GM19023 (cell line): Measurements from ENCODE around the gene COL18A1.

Source experiments
- ATAC-seq: cut with Tn5 transposase; IDR thresholded peaks from one replicate; pipeline ENCODE4 v1.9.1; 2021; ENCODE audit warnings: mild to moderate bottlenecking, moderate library complexity; ENCODE audit not compliant: unreplicated experiment

COL18A1 gene

DNA sequence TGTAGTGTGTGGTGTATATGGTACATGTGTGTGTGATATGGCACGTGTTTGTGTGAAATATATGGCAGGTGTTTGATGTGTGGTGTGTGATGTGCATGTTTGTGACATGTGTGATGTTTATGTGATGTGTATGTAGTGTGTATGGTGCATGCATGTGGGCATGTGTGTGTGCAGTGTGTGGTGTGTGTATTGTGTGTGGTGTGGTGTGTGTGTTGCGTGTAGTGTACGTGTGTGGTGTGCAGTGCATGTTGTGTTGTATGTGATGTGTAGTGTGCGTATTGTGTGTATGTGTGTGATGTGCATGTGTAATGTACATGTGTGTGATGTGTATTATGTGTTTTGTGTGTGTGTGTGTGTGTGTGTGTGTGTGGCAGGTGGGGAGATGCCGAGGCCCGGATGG lies 71.6 kb downstream of the COL18A1 start:
- ATAC-seq = no peak

DNA sequence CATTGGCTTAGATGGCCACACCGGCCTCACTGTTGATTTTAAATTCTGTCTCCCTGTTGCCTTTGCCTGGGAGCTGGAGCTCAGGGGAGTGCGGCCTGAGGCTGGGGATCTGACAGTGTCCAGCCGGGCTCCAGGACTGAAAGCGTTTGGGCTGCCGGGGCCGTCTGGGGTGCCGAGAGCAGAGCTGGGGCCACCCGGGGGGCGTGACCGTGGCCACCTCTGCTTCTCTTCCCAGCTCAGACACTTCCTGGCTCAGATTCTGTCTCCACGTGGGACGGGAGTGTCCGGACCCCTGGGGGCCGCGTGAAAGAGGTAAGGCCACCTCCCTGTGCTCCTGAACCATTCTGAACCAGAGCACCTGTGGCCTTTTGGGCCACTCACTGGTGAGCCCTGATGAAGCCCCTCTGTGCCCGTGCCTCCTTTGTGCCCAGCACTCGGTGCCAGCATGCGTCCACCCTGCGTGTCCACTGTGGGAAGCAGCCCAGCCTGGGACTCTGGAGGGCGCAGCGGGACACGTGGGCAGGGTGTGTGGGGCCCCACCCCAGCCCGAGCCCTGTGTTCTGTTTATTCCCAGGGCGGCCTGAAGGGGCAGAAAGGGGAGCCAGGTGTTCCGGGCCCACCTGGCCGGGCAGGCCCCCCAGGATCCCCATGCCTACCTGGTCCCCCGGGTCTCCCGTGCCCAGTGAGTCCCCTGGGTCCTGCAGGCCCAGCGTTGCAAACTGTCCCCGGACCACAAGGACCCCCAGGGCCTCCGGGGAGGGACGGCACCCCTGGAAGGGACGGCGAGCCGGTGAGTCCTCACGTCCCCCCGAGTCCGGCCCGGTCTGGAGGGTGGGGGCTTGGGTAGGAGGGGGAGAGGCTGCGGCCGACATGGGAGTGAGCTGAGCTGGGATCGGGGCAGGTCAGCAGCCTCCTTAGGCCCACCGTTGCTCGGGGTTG lies 72.5 kb downstream of the COL18A1 start:
- no peak for ATAC-seq

DNA sequence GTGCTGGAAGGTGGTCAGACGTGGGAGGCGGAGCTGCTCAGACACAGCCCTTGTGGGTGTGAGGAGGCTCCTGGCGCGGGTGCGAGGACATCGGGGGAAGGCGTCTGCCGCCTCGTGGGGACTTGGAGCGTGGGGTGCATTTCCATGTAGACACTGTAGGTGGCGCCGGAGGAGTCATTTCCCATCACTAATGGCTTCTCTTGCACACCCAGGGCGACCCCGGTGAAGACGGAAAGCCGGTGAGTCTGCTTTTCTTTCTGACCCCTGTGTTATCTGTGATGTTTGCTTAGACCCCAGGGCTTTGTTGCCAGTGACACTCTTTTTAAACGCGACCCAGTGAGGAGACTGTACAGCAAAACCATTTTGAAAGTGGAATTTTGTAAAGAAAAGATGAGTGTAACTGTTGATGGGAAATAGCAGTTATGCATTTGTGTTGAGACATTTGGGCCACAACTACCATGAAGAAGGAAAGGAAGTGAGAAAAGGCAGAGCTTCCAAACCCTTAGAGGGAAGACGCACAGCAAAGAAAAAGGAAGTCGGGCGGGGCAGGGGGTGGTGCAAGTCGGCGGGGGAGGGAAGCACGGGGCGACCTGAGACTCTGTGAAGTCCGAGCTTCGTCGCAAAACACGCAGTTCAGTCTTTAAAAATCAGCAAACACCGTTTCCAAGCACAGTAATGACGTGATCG lies 73.3 kb downstream of the COL18A1 start:
- ATAC-seq = no peak

DNA sequence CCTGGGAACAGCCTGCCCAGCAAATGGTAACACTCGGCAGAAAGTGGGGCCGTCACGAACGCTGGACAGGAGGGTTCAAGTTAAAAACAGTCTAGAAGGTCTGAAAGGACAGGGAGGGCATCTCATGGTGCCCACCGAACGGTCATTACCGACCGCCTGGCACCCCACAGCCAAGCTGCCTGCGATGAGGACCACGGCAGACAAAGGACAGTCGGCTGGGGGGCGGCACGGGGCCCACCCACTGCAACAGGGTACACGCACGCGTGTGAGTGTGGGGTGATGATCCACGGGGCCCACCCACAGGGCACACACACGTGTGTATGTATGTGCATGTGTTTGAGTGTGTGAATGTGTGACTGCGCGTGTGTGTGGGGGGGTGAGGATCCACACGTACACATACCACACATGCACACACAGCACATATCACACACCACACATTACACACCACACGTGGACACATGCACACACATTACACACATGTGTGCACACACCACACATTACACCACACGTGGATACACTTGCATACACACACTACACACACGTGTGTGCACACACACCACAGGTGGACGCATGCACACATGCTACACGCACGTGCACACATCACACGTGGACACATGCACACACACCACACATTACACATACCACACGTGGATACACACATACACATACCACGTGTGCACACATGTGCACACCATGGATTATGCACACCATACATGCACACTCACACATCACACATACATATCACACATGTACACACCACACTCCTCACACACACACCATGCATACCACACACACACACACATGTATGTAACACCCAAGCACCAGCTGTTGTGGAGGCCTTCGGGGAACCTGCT lies 74.1 kb downstream of the COL18A1 start:
- no peak for ATAC-seq

DNA sequence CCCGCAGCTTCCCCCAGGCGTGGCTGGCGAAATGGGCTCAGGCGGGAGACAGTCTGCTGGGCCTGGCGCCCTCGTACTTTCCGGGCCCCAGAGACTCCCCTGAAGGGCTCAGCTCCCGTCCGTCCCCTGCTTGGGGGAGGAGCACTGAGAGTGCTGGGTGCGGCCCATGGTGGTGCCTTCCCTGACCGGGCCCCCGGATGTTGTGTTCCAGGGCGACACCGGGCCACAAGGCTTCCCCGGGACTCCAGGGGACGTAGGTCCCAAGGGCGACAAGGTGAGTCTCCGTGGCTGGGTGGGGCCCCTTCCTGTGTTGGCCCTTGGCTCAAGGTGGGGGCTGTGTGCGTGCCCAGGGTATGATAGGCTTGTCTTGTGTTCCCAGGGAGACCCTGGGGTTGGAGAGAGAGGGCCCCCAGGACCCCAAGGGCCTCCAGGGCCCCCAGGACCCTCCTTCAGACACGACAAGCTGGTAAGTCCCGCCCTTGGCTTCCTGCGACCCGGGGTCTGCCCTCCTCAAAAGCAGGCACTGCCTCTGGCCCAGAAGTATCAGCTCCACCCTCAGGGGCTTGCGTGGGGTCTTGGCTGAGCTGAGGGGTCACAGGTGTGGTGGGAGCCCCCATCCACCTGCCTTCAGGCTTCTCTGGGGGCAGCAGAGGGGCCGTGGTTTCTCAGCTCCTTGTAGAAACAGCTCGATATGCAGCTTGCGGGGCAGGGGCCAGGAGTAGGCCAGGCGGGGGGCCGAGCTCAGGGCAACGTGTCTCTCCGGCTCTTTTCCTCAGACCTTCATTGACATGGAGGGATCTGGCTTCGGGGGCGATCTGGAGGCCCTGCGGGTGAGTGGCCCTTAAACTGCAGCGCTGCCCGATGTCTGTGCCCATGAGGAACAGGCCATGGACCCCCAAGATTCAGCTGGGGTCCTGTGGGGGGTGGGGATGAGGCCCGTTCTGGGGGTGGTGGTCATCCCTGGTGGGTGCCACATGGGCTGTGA lies 75.0 kb downstream of the COL18A1 start:
- ATAC-seq = no peak

DNA sequence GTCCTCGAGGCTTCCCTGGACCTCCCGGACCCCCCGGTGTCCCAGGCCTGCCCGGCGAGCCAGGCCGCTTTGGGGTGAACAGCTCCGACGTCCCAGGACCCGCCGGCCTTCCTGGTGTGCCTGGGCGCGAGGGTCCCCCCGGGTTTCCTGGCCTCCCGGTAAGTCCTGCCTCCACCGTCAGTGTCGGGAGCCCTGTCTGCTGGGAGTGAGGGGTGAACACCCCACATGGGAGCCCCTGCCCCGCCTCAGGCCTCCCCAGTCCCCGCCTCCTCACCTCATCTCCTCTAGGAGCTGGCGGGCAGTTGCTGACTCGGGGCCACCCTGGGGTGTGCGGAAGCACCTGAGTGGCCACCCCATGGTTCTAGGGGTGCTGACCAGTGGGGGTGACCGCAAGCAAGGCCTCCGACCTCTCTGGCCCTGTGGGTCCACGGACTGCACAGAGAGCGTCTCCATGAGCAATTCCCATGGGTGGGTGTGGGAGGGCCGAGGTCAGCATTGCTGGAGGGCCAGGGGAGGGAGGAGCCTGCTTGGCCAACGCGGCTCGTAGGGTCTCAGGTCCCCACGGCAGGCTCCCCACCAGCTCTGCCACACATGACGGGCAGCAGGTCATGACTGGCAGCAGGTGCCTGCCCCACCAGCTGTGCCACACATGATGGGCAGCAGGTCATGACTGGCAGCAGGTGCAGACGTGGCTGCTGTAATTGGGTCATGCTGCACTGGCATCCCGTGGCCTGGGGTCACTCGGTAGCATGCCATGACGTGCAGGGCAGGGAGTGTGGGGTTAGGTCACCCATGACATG lies 75.9 kb downstream of the COL18A1 start:
- ATAC-seq = no peak

DNA sequence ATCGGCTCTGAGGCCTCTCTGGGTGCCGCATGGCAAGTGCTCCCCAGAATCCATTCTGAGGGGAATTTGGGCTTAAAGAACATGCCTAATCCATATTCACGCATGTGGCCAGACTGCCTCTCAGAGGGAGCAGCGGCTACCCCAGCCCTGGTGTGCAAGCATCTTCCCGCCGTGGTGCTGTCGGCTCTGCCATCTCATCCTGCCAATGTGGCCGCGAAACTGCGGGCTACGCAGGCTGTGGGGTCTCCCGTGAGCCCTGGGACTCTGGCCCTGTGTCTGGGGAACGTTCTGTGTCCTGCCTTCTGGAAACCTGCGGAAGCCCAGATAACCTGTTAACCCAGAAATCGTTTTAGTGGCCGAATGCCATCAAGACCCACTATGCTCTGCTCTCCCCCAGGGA lies 76.6 kb downstream of the COL18A1 start:
- ATAC-seq = no peak

DNA sequence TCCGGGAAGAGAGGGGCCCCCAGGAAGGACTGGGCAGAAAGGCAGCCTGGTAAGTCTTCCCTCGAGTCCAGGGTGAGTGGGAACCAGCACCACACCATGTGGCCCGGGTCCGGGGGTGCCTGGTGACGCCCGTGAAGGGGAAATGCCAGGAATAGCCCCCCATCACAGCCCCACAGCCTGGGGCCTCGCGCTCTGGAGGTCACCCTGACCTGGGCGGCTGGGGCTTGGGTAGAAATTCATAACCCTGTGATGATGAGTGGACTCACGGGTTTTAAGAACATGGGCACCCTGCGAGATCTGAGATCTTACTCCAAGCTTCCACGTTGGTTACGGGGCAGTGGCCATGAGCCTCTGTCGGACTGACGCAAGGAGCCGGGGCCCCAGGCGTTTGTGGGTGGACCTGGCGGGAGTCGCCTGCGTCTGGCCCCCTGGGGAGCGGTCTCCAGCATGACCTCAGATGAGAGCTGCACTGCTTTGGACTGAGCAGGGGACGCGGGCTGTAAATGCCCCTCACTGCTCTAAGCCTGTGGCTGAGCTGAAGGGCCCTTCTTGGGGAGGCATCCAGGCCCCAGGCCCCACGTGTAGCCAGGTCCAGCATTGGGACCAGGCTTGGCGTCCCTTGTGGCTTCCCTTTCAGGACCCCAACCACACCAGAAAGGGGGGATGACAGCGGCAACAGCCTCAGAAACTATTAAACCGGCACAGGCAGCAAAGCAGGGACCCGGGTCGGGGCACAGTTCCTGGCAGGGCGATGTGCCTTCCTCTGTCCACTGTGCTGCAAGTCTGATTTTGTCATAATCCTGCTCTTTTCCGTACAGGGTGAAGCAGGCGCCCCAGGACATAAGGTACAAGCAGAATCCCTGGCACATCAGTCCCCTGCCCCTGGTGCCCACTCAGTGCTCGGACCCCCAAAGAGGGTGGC lies 77.3 kb downstream of the COL18A1 start:
- no peak for ATAC-seq

DNA sequence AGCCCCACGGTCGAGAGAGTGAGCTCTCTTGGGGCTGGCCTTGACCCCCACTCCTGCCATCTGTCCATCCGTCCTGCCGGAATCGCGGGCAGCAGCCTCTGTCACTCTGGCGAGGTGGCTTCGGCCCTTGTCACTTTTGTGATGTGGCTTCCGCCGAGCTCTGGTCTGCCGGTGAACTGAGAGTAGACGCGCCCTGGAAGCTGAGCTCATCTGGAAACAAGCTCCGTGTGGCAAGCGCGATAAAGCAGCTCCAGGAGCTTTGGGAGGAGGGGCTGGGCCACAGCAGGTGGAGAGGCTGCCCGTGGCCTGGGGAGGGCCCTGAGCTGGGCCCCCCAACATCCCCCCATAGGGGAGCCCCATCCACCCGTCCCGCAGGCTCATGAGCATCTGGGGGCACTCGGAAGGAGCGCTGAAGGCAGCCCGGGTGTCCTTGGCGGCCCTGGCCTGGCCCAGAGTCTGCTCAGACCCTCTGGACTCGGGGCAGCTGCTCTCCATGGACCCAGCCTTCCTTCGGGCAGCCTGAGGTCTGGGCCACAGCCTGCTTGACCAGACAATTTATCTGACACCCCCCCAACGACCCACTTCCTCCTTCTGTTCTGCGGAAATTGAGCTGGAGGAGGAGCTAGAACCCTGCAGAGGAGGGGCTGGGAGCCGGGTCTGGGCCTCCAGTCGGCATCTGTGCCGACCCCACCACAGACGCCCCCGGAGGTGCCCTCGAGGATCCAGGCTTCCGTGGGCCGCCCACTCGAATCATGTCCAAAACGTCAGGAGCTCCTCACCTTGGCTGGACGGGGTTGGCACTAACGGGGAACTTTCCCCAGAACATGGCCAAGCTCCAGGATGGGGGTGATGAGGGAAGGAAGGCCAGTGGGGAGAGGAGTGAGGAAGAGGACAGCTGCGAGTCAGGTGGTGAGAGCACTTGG lies 78.2 kb downstream of the COL18A1 start:
- no peak for ATAC-seq

DNA sequence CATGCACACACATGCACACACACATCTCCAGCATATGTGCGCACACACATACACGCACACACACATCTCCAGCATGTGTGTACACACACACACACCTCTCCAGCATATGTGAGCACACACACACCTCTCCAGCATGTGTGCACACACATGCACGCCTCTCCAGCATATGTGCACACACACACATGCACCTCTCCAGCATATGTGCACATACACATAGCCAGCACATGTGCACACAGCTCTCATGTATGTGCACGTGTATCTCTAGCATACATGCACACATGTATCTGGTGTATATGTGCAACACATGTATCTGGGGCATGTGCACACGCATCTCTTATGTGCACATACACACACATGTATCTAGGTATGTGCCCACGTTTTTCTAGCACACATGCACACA lies 79.4 kb downstream of the COL18A1 start:
- no peak for ATAC-seq

DNA sequence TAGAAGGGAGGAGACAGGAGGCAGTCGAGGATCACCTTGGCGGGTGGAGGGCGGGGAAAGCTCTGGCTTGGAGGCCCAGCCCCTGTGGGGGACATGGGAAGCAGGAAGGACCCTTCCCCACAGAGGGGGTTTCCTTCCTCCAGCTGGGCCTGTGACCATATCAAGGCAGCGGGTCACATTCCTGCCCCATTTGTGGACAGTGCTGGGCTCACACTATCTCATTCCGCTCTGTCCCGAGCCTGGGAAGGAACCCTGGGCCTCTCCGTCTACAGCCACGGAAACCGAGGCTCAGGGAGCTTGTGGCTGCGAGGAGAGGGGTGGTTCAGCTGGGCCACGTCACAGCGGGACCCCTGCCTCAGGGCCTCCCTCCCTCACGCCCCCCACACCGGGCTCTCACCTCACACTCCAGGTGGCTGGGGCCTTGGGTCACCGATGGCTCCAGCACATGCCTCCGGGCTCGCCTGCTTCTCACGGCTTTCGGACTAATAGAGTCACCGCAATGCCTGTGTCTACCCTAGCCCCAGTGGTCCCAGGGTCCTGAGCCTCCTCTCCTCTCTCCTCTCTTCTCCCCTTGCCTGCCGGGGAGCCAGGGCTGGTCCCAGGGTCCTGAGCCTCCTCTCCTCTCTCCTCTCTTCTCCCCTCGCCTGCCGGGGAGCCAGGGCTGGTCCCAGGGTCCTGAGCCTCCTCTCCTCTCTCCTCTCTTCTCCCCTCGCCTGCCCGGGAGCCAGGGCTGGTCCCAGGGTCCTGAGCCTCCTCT lies 80.9 kb downstream of the COL18A1 start:
- no peak for ATAC-seq

DNA sequence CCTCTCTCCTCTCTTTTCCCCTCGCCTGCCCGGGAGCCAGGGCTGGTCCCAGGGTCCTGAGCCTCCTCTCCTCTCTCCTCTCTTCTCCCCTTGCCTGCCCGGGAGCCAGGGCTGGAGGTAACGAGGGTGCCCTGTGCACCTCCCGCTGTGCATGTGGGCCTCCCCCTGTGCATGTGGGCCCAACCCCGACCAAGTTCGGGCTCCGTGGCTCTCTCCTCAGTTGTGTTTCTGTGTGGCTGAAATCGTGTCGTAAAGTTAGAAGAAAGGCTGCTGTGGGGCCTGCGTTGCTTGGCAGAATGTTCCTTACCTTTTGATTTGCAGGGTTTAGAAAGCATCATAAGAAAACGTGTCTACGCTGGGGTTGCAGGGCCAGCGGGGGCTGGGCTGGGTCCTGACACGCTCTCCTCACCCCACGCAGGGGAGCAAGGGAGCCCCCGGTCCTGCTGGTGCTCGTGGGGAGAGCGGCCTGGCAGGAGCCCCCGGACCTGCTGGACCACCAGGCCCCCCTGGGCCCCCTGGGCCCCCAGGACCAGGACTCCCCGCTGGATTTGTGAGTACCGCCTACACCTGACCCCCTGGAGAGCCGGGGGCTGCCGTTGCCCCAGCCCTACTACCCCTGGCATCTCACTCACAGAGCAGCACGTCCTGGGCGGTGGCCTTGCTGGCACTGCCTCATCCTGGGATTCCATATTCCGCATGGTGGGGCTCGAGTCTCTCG lies 81.6 kb downstream of the COL18A1 start:
- ATAC-seq = no peak

DNA sequence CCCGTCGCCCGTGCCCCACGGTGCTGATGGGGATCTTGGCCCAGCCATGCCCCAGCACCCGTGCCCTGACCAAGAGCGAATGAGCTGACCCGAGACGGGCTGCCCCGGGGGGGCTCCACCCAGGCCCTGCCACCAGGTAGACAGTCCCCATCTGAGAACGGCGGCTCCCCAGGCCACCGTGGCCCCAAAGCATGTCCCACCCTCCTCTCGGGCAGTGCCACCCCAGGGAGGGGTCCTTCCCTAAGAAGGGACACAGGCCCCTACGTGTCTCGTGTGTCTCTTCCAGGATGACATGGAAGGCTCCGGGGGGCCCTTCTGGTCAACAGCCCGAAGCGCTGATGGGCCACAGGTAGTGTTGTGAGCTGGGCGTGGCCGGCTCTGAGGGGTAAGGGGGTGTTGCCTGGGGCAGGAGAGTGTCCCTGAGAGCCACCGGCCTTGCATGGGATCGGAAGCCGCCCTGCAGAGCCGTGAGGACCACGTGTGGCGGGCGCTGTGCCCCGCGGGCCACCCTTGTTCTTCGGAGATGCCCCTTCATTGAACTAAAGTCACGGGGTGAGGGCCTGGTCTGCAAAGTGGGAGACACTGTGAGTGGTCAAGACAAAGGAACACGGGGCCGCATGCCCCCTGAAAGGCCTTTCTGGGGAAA lies 82.3 kb downstream of the COL18A1 start:
- no peak for ATAC-seq

DNA sequence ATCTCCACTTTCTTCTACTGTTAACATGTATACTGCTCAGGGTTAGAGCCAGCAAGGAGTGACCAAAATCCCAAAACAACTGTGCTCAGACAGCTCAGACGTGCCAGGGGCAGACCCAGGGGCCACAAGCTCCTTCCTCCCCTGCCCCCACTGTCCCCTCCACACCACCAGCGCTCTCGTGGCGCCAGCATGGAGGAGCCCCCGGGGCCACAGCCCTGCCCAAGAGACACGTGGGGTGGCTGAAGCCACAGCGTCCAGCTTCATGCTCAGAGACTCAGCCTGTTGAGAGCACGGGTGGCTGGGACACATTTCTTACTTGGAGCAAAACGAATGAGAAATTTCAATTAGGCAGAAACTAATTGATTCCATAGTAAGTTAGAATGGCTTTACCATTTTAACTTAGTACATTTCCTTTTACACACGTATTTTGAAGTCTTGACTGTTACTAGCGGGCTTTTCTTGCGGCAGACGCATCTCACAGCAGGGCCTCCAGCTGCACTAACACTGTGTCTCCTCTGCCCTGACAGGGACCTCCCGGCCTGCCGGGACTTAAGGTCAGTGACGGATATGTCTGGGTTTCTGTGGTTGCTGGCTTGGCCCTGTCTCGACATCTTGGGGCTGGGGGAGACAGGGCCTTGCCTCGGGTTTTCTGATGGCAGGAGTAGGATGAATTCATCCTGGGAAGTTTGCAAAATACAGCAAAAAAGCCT lies 83.1 kb downstream of the COL18A1 start:
- ATAC-seq = no peak
